Islet of Langerhans (tissue), 1 donor: ENCODE data around the gene TEDC2.

Experiments used
- FAIRE-seq: peaks from one replicate; lab custom pipeline; 2011; peaks lifted over from hg19 to GRCh38; lab: Jason Lieb, UNC

TEDC2 gene

DNA sequence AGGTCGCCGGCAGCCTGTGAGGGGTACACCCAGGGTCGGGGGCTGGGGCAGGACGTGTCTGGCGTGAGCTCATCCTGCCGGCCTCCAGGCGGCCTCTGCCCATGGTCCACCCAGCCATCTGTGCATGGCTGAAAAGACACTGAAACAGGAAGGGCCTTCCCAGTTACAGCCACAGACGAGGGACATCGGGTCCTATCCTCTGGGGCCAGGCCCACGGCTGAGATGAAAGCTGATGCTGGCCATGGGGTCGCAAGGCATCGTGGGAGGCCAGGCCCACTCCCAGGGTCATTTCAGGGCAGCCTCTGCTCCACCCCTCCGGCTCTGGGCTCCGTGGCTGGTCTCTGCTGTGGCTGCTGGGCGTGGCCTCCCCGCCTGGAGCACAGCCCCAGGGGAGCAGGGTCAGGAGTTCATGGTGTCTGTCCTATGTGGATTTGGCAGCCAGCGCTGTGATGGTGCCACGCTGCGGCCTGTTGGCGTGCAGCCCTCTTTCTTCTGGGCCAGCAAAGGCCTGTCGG lies 37.3 kb downstream of the TEDC2 start:
- no peak for FAIRE-seq

DNA sequence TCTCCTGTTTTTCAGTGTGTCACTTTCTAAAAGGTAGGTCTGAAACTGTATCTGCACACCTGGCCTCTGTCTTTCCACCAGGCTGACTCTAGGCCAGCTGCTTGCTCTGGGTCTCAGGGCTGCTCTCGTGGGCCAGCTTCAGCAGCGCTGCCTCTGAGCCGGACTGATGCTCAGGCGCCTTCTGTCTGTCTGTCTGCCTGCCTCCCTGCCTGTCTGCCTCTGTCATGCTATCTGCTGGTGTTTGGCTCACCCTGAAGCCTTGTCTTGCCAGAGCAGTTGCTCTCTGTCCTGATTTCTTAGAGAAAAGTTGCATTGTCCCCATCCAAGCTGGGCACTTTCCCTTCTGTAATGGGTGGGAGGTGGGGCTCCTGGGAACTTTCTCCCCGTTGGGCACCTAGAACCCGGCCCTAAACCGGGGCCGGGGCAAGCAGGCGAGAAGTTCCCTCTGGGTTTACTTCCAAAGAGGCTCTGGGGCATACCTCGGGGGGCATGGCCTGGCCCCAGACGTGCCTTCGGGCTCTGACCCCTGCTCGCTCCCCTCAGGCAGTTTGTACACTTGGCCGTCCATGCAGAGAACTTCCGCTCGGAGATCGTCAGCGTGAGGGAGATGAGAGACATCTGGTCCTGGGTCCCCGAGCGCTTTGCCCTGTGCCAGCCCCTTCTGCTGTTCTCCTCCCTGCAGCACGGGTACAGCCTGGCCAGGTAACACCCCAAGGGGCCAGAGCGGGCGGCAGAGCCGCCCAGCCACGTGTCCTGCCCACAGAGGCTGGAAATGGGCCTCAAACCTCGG lies 38.0 kb downstream of the TEDC2 start:
- no peak for FAIRE-seq

DNA sequence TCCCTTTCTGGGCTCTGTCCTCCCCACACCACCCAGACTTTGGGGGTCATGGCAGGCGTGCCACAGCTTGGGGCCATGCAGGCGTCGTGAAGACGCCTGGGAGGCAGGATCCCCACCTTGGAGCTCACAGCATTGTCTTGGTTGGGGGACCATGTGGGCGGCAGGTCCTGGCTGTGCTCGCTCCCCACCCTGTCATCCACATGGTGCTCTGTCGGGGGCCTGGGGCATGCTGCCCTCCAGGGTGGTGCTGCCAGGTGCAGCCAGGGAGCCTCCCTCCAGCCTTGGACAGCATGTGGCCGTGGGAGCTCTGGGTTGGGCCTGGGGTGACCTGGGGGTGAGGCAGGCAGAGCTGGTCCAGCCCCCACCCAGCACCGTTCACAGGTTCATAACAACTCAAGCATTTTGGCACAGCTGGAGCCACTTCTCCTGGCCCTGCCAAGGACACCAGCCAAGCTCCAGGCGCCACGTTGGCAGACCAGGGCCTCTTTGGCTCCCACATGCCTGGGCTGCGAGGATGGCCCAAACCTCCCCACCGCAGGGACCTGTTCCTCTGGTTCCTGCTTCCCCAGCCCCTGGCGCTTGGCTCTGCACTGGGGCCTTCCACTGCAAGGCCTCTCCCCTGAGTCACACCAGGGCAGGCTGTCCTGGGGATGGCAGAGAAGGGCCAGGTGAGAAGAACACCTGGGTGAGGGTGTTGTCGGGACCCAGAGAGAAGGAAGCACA lies 38.8 kb downstream of the TEDC2 start:
- FAIRE-seq, result no peak

DNA sequence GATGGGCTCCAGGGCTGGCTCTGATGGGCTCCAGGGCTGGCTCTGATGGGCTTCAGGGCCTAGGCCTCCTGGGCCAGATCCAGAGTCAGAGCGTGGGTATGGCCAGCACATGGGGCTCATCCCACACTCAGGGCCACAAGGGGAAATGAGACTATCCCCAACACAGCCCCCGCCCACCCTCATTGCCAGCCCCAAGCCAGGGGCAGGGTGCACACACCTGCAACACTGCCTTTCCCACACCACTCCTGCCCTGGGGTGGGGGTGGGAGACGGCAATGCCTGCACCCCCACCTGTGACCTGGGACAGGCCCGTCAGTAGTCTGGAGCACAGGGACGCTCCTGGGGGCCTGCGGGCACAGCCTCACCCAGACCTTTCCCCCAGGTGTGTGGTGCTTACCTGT lies 39.5 kb downstream of the TEDC2 start:
- FAIRE-seq, result no peak

DNA sequence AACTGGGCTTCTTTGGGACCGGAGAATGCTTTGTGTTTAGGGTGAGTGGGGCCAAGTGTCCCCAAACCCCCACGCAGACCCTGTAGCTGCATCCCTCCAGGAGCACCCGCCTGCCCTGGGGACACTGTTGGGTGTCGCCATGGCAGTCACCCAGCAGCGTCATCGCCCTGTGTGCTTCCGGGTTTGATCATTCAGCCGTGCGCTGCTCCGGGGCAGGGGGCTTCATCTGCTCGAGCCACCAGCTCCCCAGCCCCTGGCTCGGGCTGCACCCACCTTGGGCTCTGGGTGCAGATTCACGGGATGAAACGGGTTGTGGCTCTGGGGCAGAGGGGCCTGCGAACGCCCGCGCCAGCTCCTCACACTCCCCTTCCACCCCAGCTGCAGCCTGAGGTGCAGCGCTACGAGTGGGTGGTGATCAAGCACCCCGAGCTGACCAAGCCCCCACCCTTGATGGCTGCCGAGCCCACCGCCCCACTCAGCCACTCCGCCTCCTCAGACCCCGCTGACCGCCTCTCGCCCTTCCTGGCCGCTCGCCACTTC lies 40.1 kb downstream of the TEDC2 start:
- FAIRE-seq, result no peak

DNA sequence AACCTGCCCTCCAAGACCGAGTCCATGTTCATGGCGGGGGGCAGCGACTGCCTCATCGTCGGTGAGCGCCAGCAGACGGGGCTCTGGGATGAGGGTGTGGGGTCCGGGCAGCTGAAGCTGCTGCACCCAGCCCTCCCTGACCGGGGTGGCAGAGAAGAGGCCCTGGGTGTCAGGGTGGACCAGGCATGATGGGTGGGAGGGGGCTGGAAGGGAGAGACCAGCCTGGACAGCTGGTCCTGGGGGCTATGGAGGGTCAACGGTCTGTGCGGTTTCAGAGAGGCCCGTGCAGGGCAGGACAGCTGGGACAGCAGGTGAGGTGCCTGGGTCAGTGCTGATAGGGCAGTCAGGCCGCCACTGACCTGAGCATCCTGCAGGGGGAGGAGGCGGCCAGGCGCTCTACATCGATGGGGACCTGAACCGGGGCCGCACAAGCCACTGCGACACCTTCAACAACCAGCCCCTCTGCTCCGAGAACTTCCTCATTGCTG lies 40.6 kb downstream of the TEDC2 start:
- FAIRE-seq, result no peak

DNA sequence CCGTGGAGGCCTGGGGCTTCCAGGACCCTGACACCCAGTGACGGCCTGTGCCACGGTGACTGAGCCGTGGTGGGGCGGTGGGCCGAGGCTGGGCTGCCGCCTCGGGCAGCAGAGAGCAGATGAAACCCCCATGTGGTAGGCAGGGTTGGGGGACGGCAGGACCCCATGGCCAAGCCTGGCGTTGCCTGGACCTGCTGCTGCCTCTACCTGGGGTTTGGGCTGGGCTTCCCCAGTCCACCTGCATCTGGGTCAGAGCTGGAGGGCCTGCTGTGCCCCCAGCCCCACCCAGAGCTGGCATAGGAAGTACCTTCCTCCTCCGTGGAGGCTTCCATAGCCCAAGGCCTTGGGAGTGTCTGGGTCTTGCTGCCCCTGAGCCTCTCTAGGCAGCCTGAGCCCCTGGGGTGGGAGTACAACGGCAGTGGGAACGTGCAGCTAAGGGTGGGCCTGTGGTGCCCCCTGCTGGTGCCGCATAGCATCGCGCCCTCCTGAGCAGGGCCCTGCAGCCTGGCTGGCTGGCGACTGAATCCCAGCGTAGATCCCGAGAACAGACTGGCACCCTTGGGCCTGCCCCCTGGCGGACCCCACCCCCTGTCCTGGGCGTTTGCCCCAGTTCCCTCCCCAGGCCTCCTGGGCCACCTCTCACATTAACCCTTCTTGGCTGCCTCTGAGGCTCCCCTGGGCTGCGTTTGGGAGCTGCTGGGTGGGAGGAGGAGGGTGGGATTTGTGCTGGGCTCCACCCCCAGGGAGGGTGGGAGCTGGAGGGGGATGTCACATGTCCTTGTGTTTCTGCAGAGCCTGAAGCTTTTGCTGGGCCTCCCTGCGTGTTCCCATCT lies 41.2 kb downstream of the TEDC2 start:
- FAIRE-seq, result no peak

DNA sequence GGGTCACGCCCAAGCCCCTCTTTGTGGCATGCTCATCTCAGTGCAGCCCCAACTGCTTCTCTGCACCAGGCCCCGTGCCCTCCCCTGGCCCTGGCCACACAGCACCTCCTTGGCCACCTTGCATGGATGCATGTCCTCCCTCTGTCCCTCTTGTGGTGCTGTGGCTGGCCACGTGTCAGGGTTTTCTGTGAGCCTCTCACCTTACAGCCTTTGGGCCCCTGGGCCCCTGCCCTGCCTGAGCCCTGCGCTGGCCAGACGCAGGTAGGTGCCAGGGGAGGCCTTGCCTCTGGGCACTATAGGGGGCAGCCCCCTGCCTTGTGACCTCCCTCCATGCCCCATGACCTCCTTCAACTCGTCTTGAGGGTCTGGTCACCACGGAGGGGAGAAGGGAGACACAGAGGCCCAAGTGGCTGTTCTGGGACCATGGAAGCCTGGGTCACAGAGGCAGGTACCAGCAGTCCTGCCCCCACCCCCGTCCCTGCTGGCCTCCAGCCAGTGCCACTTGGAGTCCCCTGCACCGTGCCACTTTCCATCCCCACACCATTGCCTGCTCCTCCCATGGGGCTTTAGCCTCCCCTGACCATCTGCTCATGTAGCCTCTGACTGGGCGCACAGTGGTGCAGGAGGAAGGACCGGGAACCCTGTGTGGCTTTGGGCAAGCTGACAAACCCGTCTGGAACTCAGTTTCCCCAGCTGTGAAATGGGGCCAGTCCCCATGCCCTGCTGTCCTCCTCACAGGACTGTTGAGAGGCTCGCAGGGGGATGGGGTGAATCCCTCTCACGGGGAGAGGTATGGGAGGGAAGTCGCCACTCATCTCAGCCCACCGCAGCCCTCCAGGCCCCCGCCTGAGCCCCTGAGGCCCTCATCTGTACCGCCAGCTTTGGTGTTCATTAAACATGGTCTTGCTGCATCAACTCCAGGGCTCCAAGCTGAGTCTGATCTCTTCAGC lies 42.3 kb downstream of the TEDC2 start:
- FAIRE-seq, result no peak

DNA sequence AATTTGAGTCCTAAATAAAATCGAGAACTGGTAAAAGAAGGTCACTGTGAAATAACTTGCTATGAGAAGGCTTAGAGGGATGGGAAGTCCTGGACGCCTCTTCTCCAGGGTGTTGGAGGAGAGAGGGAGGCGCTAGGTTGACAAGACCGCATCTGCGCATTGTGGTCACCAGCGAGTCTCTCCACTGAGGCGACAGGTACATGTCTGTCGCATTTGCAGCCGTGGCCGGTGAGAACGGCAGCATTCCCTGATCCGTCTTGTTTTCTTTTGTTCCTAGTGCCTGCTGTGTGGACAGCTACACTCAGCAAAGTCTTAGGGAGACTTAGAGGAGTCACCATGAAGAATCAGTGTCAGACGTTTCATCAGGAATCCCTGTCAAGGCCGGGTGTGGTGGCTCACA lies 45.8 kb downstream of the TEDC2 start:
- FAIRE-seq, result no peak

DNA sequence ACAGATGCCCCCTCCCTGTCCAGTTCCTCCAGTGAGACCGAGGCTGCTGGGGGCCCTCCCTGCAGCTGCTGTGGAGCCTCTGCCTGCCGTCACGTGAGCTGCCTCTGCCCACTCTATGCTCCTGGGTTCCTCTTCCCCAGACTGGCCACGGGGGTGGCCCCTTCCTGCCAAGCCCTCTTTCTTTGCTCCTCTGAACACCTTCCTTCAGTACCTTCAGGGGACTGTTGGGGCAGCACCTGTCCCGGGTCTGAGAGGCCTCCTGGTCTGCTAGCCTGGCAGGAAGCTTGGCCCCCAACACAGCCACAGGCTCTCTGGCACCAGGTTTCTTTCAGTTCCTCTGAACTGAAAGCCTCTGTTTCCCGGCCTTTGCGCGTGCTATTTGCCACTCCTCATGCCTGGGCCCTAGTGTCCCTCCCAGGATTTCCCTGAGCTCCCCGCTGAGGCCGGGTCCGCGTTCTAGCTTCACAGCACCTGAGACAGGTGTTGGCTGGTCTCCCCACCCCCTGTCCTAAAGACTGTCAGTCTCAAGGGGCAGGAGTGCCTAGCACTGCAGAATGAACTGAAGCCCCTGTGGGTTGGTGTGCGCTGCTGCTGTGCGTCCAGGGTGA lies 47.2 kb downstream of the TEDC2 start:
- FAIRE-seq, result no peak

DNA sequence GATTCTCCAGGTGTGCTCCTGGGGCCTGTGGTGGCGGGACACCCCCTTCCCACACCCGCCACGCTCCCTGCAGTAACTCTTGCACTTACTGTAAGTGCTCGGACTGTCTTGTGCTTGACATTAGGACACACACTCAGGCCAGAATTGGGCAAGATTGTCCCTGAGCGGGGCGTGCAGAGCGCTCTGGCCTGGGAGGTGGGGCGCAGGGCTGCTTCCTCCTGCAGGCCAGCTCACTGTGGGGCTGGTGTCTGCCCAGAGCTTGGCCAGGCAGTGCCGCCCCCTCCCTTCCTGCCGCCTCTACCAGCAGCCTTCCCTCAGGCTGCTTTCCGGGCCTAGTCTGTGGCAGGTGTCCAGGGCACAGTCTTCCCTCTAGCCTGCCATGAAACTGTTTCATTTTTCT lies 47.8 kb downstream of the TEDC2 start:
- no peak for FAIRE-seq

DNA sequence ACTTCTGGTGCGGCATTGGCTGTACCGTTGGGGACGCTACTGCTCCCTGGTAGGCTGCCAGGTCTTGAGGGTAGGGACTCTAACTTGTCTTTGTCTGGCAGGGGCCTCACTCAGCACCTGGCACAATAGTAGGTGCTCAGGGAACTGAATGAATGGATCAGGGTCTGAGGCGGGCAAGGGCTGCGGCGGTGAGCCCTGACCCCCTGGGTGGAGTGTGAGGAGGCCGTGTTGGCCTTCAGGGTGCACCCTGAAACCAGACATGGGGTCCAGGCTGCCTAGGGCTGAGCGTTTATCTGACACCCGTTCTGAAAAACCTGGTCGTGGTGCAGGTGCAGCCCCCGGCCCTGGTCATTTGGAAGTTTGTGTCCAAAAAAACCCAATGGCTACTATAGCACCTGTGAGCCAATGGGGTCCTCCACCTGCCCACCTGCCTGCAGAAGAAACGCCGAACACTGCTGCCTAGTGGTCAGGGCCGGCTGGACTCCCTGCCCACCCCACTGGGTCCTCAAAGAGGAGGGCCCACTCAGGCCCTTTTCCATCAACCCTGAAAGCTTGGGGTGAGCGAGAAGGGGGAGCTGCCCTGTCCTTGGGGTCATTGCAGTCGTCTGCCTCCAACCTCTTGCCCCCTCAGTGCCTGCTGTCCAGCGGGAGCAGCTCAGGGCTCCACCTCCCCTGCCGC lies 49.0 kb downstream of the TEDC2 start:
- FAIRE-seq, result no peak

DNA sequence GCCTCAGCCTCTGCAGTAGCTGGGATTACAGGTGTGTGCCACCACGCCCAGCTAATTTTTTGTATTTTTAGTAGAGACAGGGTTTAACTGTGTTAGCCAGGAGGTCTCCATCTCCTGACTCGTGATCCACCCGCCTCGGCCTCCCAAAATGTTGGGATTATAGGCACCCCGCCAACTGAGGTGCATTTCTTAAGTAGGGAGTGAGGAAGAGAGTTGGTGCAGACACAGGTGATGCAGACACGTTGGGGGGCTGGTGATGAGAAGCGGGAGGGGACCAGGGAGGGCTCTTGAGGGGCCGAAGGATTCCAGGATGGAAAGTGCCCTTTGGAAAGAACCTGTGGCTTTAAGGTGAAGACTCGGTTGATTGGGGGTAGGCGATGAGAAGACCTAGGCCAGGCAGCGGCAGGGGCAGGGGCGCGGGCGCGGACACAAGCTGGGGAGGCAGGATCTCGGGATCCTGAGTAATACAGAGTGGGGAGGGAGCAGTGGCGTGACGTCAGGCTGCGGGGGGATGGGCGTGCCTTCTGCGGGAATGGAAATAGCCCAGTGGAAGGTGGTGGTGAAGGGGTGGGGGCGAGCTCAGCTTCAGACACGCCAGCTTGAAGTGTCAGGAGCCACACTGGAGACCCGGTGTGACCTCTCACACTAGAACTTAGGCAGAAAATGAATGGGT lies 51.4 kb downstream of the TEDC2 start:
- FAIRE-seq, result no peak

DNA sequence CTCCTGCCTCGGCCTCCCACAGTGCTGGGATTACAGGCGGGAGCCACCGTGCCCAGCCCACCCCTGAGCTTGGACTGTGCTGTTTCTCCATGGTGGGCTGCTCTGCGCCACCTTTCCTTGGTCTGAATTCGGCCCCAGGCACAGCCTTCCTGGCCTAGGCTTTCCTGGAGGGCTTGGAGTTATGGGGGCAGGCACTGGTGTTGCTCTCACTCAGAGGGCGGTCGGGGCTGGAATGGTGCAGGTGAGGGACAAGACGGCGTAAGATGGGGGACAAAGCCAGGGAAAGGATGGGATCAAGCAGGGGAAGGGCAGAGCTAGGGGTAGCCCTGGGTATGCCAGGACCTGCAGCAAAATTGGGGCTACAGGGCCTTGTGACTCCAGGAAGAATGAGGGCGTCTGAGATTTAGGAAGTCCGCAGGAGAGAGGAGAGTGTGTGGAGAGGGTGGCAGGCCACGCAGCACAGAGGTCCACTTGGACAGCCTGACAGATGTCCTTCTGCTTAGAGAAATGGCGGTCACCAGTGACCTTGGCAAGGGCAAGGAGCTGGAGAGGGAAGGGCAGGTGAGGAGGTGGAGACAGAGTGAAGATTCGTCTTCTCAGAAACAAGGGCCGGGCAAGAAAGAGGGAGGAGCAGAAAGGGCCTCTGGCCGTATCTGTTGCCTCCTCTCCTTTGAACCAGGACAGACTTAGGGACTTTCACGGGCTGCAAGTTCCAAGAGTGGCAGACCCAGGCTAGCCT lies 52.3 kb downstream of the TEDC2 start:
- FAIRE-seq, result no peak

DNA sequence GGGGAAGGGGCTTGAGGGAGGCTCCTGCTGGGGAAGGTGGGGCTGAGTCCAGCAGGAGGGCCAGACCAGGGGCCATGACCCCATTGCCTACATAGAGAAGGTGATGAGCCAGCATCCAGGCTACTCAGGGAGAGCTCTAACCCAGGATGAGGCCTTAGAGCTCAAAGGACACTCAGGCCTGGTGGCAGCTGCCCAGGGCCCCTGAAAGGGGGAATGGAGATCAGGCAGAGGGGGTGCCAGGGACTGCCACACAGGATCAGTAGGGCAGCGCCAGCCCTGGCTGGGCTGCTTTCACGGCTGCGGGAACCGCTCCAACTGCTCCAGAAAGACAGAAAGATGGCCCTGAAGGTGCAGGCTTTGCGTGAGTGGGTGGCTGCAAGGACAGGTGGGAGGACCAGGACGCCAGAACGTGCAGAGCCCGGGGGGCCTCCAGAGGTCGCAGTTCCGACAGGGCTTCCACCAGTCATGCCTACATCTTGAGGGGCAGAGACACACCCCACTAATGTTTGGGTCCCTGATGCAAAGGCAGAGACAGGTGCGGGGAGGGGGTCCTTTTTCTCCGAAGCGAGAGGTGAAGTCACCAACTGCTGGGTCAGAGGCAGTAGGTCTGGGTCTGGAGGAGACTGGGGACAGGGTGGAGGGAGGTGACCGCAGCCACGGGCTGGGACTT lies 53.0 kb downstream of the TEDC2 start:
- FAIRE-seq, result no peak

DNA sequence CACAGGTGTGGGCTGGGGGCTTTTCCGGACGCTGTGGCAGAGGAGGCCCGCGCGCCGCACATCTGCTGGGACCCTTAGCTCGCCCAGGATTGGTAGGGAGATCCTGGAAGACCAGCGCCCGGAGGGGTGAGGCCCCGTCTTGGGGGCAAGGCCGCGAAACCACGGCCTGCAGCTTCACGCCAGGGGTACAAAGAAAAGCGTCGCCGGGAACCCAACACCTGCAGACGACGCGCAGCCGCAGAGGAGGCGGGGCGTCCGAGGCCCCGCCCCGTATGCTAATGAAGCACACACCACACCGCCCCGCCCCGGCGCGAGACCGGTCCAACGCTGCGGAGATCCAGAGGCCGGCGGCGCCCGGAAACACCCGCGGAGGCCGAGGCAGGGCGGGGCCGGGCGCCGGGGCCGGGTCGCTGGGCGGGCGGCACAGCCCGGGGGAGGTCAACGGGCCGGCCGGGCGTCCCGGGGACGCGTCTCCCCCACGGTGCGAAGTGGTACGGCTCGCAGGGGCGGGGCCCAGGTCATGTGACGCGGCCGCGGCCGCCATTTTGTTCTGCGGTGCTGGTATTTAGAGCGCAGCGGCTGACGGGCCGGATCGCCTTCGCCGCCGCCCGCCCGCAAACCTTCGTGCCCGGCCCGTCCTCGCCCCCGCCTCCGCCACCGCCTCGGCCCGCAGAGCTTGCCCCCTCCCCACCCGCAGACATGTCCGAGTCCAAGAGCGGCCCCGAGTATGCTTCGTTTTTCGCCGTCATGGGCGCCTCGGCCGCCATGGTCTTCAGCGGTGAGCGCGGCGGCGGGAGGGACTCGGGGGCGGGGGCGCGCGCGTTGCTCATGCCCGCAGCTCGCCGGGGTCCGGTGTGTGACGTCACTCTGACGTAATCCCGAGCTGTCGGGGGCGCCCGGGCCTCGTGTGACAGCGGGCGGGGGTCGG lies 53.8 kb downstream of the TEDC2 start, which contains the start of gene ATP6V0C:
Gene ATP6V0C, plus strand, starts transcription at position 548 of the 928 bp plus-strand sequence. Its CDS starts 152 bp downstream, at position 700.
- no peak for FAIRE-seq
